ENCODE data around the gene DIP2B.
A peak's percentile ranks its signal among the peaks of the same experiment; 100 is the strongest.

The DIP2B gene

DNA sequence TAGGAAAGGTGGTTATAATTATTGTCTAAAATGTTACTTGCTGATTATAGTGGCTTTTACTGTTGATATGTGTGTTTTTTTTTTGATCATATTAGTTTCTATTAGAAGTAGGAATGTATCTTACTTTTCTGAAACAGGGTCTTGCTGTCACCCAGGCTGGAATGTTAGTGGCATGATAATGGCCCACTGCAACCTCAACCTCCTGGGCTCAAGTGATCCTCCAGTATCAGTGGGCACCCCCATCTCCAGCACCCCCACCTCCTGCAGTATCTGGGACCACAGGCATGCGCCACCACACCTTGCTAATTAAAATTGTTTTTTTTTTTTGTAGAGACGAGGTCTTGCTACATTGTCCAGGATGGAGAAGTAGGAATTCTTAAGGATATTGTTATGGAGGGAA lies 270.5 kb downstream of the DIP2B start:
- Histone ChIP-seq H3K9ac (ENCODE audit: low read length) (no peak overlapping the region), H3K79me2 (ENCODE audit: low read length) (peaks cover 44% of the 10 kb centered on the region), H3K4me3 (ENCODE audit: low read length) (no peak overlapping the region), H3K4me2 (ENCODE audit: low read length) (no peak overlapping the region), H4K20me1 (ENCODE audit: insufficient read depth, low read length) (no peaks in the 10 kb centered on the region), H2AFZ (ENCODE audit: low read depth, low read length) (no peak overlapping the region), H3K36me3 (replicated peaks; ENCODE audit: low read depth, low read length) (no peaks in the 10 kb centered on the region), H3K27ac (ENCODE audit: low read length) (no peak overlapping the region), H3K4me1 (ENCODE audit: low read length) (peaks cover 23% of the 10 kb centered on the region), H3K9me3 (ENCODE audit: insufficient read depth, low read length) (no peaks in the 10 kb centered on the region), H3K27me3 (ENCODE audit: low read depth, low read length) (no peaks in the 10 kb centered on the region)
- no peak for TF ChIP-seq EZH2phosphoT487 (IDR thresholded peaks at IDR 0.05; ENCODE audit: low read depth)
- TF ChIP-seq, protein P1, sequence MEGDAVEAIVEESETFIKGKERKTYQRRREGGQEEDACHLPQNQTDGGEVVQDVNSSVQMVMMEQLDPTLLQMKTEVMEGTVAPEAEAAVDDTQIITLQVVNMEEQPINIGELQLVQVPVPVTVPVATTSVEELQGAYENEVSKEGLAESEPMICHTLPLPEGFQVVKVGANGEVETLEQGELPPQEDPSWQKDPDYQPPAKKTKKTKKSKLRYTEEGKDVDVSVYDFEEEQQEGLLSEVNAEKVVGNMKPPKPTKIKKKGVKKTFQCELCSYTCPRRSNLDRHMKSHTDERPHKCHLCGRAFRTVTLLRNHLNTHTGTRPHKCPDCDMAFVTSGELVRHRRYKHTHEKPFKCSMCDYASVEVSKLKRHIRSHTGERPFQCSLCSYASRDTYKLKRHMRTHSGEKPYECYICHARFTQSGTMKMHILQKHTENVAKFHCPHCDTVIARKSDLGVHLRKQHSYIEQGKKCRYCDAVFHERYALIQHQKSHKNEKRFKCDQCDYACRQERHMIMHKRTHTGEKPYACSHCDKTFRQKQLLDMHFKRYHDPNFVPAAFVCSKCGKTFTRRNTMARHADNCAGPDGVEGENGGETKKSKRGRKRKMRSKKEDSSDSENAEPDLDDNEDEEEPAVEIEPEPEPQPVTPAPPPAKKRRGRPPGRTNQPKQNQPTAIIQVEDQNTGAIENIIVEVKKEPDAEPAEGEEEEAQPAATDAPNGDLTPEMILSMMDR (IDR thresholded peaks at IDR 0.05; ENCODE audit: low read depth, low read length) = no peak

DNA sequence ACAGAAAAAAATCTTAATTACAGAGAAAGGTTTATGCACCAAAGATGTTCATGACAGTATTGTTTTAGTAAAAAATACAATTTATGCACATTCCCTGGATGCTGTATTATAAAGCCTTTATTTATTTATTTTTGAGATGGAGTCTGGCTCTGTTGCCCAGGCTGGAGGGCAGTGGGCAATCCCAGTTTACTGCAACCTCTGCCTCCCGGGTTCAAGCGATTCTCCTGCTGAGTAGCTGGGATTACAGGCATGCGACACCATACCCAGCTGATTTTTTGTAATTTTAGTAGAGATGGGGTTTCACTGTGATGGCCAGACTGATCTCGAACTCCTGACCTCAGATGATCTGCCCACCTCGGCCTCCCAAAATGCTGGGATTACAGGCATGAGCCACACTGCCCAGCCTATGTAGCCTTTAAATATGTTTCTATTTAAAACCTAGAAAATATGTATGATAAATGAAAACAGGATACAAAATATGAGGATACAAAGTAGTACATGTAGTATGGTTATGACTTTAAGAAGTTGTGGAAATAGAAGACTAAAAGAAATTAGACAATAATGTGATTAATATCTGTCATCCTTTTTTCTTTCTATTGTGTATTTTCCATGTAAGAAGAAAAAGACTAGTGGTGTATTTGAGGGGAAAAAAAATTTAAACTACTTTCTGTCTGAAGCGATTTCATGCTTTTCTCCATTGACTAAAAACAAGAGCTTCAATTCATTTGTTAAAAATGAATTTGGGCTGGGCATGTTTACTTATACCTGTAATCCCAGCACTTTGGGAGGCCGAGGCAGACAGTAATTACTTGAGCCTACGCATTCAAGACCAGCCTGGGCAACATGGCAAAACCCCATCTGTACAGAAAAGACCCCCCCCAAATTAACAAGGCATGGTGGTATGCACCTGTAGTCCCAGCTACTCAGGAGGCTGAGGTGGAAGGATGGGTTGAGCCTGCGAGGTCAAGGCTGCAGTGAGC lies 272.3 kb downstream of the DIP2B start:
- H3K36me3 ChIP-seq (replicated peaks; ENCODE audit: low read depth, low read length) = no peaks in the 10 kb centered on the region
- no peak overlapping the region for H3K9ac ChIP-seq (ENCODE audit: low read length)
- H3K4me3 ChIP-seq (ENCODE audit: low read length) = no peak overlapping the region
- H3K9me3 ChIP-seq (ENCODE audit: insufficient read depth, low read length) = no peaks in the 10 kb centered on the region
- H3K4me2 ChIP-seq (ENCODE audit: low read length) = peak overlapping the region; percentile 10; the same call in 1 of the 2 replicates
- no peak overlapping the region for H3K27ac ChIP-seq (ENCODE audit: low read length)
- H4K20me1 ChIP-seq (ENCODE audit: insufficient read depth, low read length) = no peaks in the 10 kb centered on the region
- no peaks in the 10 kb centered on the region for H3K27me3 ChIP-seq (ENCODE audit: low read depth, low read length)
- TF ChIP-seq EZH2phosphoT487 (IDR thresholded peaks at IDR 0.05; ENCODE audit: low read depth) = no peak
- TF ChIP-seq, protein P1 (IDR thresholded peaks at IDR 0.05; ENCODE audit: low read depth, low read length) = no peak
- peaks cover 23% of the 10 kb centered on the region for H3K4me1 ChIP-seq (ENCODE audit: low read length)
- no peak overlapping the region for H2AFZ ChIP-seq (ENCODE audit: low read depth, low read length)
- peaks cover 44% of the 10 kb centered on the region for H3K79me2 ChIP-seq (ENCODE audit: low read length)

DNA sequence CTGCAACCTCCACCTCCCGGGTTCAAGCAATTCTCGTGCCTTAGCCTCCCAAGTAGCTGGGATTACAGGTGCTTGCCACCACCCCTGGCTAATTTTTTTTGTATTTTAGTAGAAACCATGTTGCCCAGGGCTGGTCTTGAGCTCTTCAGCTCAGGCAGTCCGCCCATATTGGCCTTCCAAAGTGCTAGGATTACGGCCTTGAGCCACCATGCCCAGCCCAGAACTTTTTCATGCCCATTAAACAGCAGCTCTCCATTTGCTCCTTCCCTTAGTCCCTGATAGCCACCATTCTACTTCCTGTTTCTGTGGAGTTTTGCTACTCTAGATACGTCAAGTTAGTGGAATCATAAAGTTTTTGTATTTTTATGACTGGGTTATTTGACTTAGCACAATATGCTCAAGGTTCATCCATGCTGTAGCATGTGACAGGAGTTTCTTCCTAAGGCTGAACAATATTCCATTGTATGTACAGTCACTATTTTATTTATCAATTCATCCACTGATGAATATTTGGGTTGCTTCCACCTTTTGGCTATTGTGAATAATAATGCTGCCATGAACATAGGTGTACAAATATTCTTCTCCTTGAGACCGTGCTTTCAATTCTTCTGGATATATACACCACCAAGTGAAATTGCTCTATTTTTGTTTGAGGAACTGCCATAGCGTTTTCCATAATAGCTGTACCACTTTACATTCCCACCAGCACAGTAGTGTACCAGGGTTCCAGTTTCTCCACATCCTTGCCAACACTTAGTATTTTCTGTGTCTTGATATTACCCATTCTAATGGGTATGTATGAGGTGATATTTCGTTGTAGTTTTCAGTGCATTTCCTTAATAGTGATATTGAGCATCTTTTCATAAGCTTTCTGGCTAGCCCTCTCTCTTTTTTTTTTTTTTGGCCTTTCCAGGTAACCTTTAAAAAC lies 274.1 kb downstream of the DIP2B start:
- no peaks in the 10 kb centered on the region for H3K9me3 ChIP-seq (ENCODE audit: insufficient read depth, low read length)
- no peaks in the 10 kb centered on the region for H4K20me1 ChIP-seq (ENCODE audit: insufficient read depth, low read length)
- H3K4me1 ChIP-seq (ENCODE audit: low read length) = peaks cover 16% of the 10 kb centered on the region
- no peaks in the 10 kb centered on the region for H3K27me3 ChIP-seq (ENCODE audit: low read depth, low read length)
- H3K79me2 ChIP-seq (ENCODE audit: low read length) = peaks cover 36% of the 10 kb centered on the region
- H2AFZ ChIP-seq (ENCODE audit: low read depth, low read length) = no peak overlapping the region
- TF ChIP-seq EZH2phosphoT487 (IDR thresholded peaks at IDR 0.05; ENCODE audit: low read depth) = no peak
- TF ChIP-seq, protein P1 (IDR thresholded peaks at IDR 0.05; ENCODE audit: low read depth, low read length) = no peak
- no peak overlapping the region for H3K4me3 ChIP-seq (ENCODE audit: low read length)
- H3K27ac ChIP-seq (ENCODE audit: low read length) = no peak overlapping the region
- no peak overlapping the region for H3K9ac ChIP-seq (ENCODE audit: low read length)
- H3K36me3 ChIP-seq (replicated peaks; ENCODE audit: low read depth, low read length) = no peaks in the 10 kb centered on the region
- H3K4me2 ChIP-seq (ENCODE audit: low read length) = no peak overlapping the region

All from OCI-LY3 (cell line).